ENCODE measurements around the gene ADAMTS18.

ADAMTS18 gene

GRCh38 chr16:77434530-77435271 is at the start of gene ADAMTS18:
Gene ADAMTS18, minus strand, starts transcription at chr16:77435034. Its CDS starts 339 bp downstream, at chr16:77434695.
- H3K4me2 ChIP-seq, result no peak within 1 kb of the TSS
- H3K4me3 ChIP-seq (IDR thresholded peaks at IDR 0.05; ENCODE audit: insufficient read depth, low read depth, low read length), result no peak within 1 kb of the TSS
- no peaks in the 10 kb centered on the region for H3K4me1 ChIP-seq (ENCODE audit: low read depth, poor library complexity, severe bottlenecking)
- H2AFZ ChIP-seq (ENCODE audit: low read depth), result no peak within 1 kb of the TSS
- TF ChIP-seq CTCF (conservative IDR thresholded peaks at IDR 0.05; ENCODE audit: low read depth, low read length), result no peak
- H3K79me2 ChIP-seq (ENCODE audit: insufficient read depth, low read depth), result no peaks in the 10 kb centered on the region
- no peaks in the 10 kb centered on the region for H3K27me3 ChIP-seq (ENCODE audit: insufficient read depth, low read depth)
- H3K27ac ChIP-seq, result no peak within 1 kb of the TSS
- no peaks in the 10 kb centered on the region for H4K20me1 ChIP-seq (ENCODE audit: insufficient read depth)
- no peak within 1 kb of the TSS for H3K9ac ChIP-seq
- H3K36me3 ChIP-seq (ENCODE audit: insufficient read depth), result no peaks in the 10 kb centered on the region

- no peak overlapping the region for H3K9ac ChIP-seq
- H3K27ac ChIP-seq, result no peak overlapping the region
- no peak for TF ChIP-seq CTCF (conservative IDR thresholded peaks at IDR 0.05; ENCODE audit: low read depth, low read length)
- no peaks in the 10 kb centered on the region for H3K36me3 ChIP-seq (ENCODE audit: insufficient read depth)
- H2AFZ ChIP-seq (ENCODE audit: low read depth), result no peak overlapping the region
- H3K4me3 ChIP-seq (IDR thresholded peaks at IDR 0.05; ENCODE audit: insufficient read depth, low read depth, low read length), result no peak overlapping the region
- H3K4me1 ChIP-seq (ENCODE audit: low read depth, poor library complexity, severe bottlenecking), result no peaks in the 10 kb centered on the region
- no peaks in the 10 kb centered on the region for H4K20me1 ChIP-seq (ENCODE audit: insufficient read depth)
- no peaks in the 10 kb centered on the region for H3K79me2 ChIP-seq (ENCODE audit: insufficient read depth, low read depth)
- H3K4me2 ChIP-seq, result no peak overlapping the region
- H3K27me3 ChIP-seq (ENCODE audit: insufficient read depth, low read depth), result no peaks in the 10 kb centered on the region
These were observed 46.0 kb upstream of the ADAMTS18 start for GRCh38 chr16:77480681-77481315.

GRCh38 chr16:77472262-77472661 is 37.4 kb upstream of the ADAMTS18 start:
- H3K4me3 ChIP-seq (IDR thresholded peaks at IDR 0.05; ENCODE audit: insufficient read depth, low read depth, low read length), result no peak overlapping the region
- no peak overlapping the region for H2AFZ ChIP-seq (ENCODE audit: low read depth)
- H3K79me2 ChIP-seq (ENCODE audit: insufficient read depth, low read depth), result no peaks in the 10 kb centered on the region
- H3K27ac ChIP-seq, result no peak overlapping the region
- H3K36me3 ChIP-seq (ENCODE audit: insufficient read depth), result no peaks in the 10 kb centered on the region
- no peak overlapping the region for H3K4me2 ChIP-seq
- H3K27me3 ChIP-seq (ENCODE audit: insufficient read depth, low read depth), result no peaks in the 10 kb centered on the region
- H4K20me1 ChIP-seq (ENCODE audit: insufficient read depth), result no peaks in the 10 kb centered on the region
- no peaks in the 10 kb centered on the region for H3K4me1 ChIP-seq (ENCODE audit: low read depth, poor library complexity, severe bottlenecking)
- H3K9ac ChIP-seq, result no peak overlapping the region
- no peak for TF ChIP-seq CTCF (conservative IDR thresholded peaks at IDR 0.05; ENCODE audit: low read depth, low read length)

- H3K36me3 ChIP-seq (ENCODE audit: insufficient read depth), result no peaks in the 10 kb centered on the region
- no peak overlapping the region for H3K27ac ChIP-seq
- no peaks in the 10 kb centered on the region for H3K79me2 ChIP-seq (ENCODE audit: insufficient read depth, low read depth)
- H3K4me3 ChIP-seq (IDR thresholded peaks at IDR 0.05; ENCODE audit: insufficient read depth, low read depth, low read length), result no peak overlapping the region
- H2AFZ ChIP-seq (ENCODE audit: low read depth), result no peak overlapping the region
- TF ChIP-seq CTCF (conservative IDR thresholded peaks at IDR 0.05; ENCODE audit: low read depth, low read length), result no peak
- H3K27me3 ChIP-seq (ENCODE audit: insufficient read depth, low read depth), result no peaks in the 10 kb centered on the region
- H3K4me1 ChIP-seq (ENCODE audit: low read depth, poor library complexity, severe bottlenecking), result no peaks in the 10 kb centered on the region
- H3K9ac ChIP-seq, result no peak overlapping the region
- no peaks in the 10 kb centered on the region for H4K20me1 ChIP-seq (ENCODE audit: insufficient read depth)
- H3K4me2 ChIP-seq, result no peak overlapping the region
These were observed 36.0 kb upstream of the ADAMTS18 start for GRCh38 chr16:77470851-77471250.

Data from KMS-11 (cell line).